Liver (tissue), 9 donors: Measurements from ENCODE around the gene DMD. TPM values are rescaled to one million over a fixed set of nuclear protein-coding genes. Genes with fewer than 3 reads are reported as not detected.

Experiments used
- DNase-seq: peaks from one replicate; pipeline ENCODE4 v3.0.0-alpha.2; 2017; ENCODE audit warnings: low spot score
- H3K27ac ChIP-seq, 2 donors: one replicate each; pipeline ENCODE4 v1.7.0; 2013; ENCODE audit warnings: inconsistent platforms in 2 of 2, low read length in 2 of 2, control low read depth in 1 of 2, low read depth in 1 of 2, mild to moderate bottlenecking in 1 of 2
- H3K27me3 ChIP-seq, 4 donors: one replicate each; pipeline versions ENCODE4 v1.6.1 to v1.7.0; 2013; ENCODE audit warnings: low read length in 3 of 4, inconsistent platforms in 1 of 4, mild to moderate bottlenecking in 1 of 4, moderate library complexity in 1 of 4; ENCODE audit not compliant: control insufficient read depth in 4 of 4, insufficient read depth in 4 of 4
- H3K36me3 ChIP-seq, 4 donors: one replicate each; pipeline versions ENCODE4 v1.6.1 to v1.7.0; 2013; ENCODE audit warnings: low read length in 3 of 4, mild to moderate bottlenecking in 3 of 4, low read depth in 1 of 4, moderate library complexity in 1 of 4; ENCODE audit not compliant: control insufficient read depth in 4 of 4, insufficient read depth in 3 of 4
- H3K4me1 ChIP-seq, 4 donors: one replicate each; pipeline versions ENCODE4 v1.6.1 to v1.7.0; 2013; ENCODE audit warnings: low read length in 3 of 4, mild to moderate bottlenecking in 3 of 4, moderate library complexity in 1 of 4; ENCODE audit not compliant: control insufficient read depth in 4 of 4, insufficient read depth in 4 of 4
- H3K4me3 ChIP-seq, 3 donors: one replicate each; pipeline versions ENCODE4 v1.6.1 to v1.7.0; 2013; ENCODE audit warnings: low read length in 3 of 3, control low read depth in 1 of 3, low read depth in 1 of 3, mild to moderate bottlenecking in 1 of 3
- H3K9ac ChIP-seq, 2 donors: one replicate each; pipeline ENCODE4 v1.7.0; 2013; ENCODE audit warnings: low read length in 2 of 2, mild to moderate bottlenecking in 2 of 2, moderate library complexity in 2 of 2, control low read depth in 1 of 2, low read depth in 1 of 2
- H3K9me3 ChIP-seq, 4 donors: one replicate each; pipeline versions ENCODE4 v1.6.1 to v1.7.0; 2013; ENCODE audit warnings: low read length in 3 of 4; ENCODE audit not compliant: control insufficient read depth in 4 of 4
- EGR1 ChIP-seq, 2 donors: IDR thresholded peaks; 2 replicates each; pipeline ENCODE4 v1.6.1; 2016 to 2018; ENCODE audit warnings: antibody characterized with exemption in 2 of 2, low read depth in 2 of 2
- FOXA1 ChIP-seq: IDR thresholded peaks from 2 replicates; pipeline ENCODE4 v1.6.1; 2016; ENCODE audit warnings: antibody characterized with exemption
- FOXA2 ChIP-seq: IDR thresholded peaks from 2 replicates; pipeline ENCODE4 v1.6.1; 2016; ENCODE audit warnings: antibody characterized with exemption
- GABPA ChIP-seq, 2 donors: IDR thresholded peaks in 1 of 2; conservative IDR thresholded peaks in 1 of 2; 2 replicates each; pipeline ENCODE4 v1.6.1; 2016; ENCODE audit warnings: antibody characterized with exemption in 2 of 2, mild to moderate bottlenecking in 1 of 2, moderate library complexity in 1 of 2
- HNF4G ChIP-seq: IDR thresholded peaks from 2 replicates; pipeline ENCODE4 v1.6.1; 2016; ENCODE audit warnings: antibody characterized with exemption
- RAD21 ChIP-seq, 2 donors: IDR thresholded peaks; 2 replicates each; pipeline ENCODE4 v1.6.1; 2016; ENCODE audit warnings: antibody characterized with exemption in 2 of 2, mild to moderate bottlenecking in 2 of 2
- RXRA ChIP-seq, 2 donors: IDR thresholded peaks; 2 replicates each; pipeline ENCODE4 v1.6.1; 2017 to 2018; ENCODE audit warnings: antibody characterized with exemption in 2 of 2, mild to moderate bottlenecking in 1 of 2
- TAF1 ChIP-seq: conservative IDR thresholded peaks from 2 replicates; pipeline ENCODE4 v1.6.1; 2016; ENCODE audit warnings: antibody characterized with exemption, mild to moderate bottlenecking
- WGBS: extraction: QIAGEN DNeasy Blood & Tissue Kit; methylation state at CpG from one replicate; pipeline ENCODE4 v1.1.7; 2013; 5-methylcytosine and 5-hydroxymethylcytosine counted together
- polyA plus RNA-seq, 2 donors: library from polyadenylated mRNA; stranded (reverse) in 1 of 2; unstranded in 1 of 2; fragments of 200-250 nt in 1 of 2; fragments of >200 nt in 1 of 2; fragmentation: Nextera tagmentation in 1 of 2; extraction: Ambion mirVana in 1 of 2; gene quantifications; one replicate each; pipeline versions ENCODE4 v1.2.1 to v1.2.3, GENCODE V29; 2013 to 2015
- total RNA-seq, 2 donors: library from RNA; depleted of rRNA; stranded (reverse); fragments of >200 nt; gene quantifications; one replicate each; pipeline ENCODE4 v1.2.3, GENCODE V29; 2014
- TF ChIP-seq, protein P1 (sequence below): IDR thresholded peaks from 2 replicates; pipeline ENCODE4 v1.6.1; 2016; ENCODE audit warnings: antibody characterized with exemption
- TF ChIP-seq, protein P2 (sequence below): IDR thresholded peaks from 2 replicates; pipeline ENCODE4 v1.6.1; 2016; ENCODE audit warnings: antibody characterized with exemption, mild to moderate bottlenecking
- TF ChIP-seq, protein P3 (sequence below): fragments of 150-350 bp; IDR thresholded peaks from 2 replicates; pipeline ENCODE4 v1.5.1; 2017; ENCODE audit warnings: improper control_type of control experiment, low read depth, low read length; ENCODE audit not compliant: missing input control
- TF ChIP-seq, protein P4 (sequence below): IDR thresholded peaks from 2 replicates; pipeline ENCODE4 v1.6.1; 2016; ENCODE audit warnings: antibody characterized with exemption
- TF ChIP-seq, protein P5 (sequence below): IDR thresholded peaks from 2 replicates; pipeline ENCODE4 v1.6.1; 2016; ENCODE audit warnings: antibody characterized with exemption
- donor health status: healthy.
- donor health status: healthy.
- donor health status: healthy.
- donor health status: healthy.
- donor health status: healthy.

Gene DMD
- total and polyA plus RNA-seq, 4 donors: 14.6 to 61.9 (median 23.9) TPM

DNA sequence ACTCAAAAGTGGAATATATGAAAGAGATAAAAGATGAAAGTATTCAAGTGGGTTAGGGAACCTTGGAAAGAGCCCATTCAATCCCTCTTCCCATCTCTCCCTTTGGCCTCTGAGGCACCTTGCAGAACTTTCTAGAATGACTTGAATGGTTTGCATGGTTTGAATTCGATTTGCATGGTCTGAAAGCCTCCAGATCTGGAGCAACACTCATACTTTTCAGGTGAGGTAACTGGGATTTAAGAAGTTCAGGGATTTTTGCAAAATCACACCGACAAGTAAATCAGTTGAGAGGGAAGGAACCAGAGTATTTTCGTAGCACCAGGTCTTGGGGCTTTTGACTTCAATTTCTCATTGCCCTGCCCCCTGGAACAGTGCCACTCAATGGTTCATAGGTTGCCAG is 1663.5 kb downstream of the DMD start:
- 60% methylated on average over 3 of the region's 3 CpGs for WGBS

DNA sequence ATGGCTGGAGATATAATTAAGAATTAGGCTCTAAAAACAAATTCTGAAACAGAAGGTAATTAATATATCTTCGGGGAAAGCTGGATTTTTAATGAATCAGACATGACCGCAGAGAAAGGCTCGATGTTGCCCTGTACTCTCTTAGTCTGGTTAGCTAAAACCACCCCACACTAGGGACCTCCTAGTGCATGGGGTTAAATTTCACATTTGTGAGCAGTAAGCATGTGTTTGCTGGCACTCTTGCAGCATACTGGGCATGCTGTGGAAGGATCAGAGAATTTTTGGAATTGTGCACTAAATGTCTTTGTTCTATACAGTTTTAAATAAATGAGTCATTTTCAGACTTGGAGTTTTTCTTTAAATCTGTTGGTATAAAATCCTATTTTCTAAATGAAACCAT is 1663.9 kb downstream of the DMD start:
- no peaks in the 10 kb centered on the region for H3K36me3 ChIP-seq
- 91% methylated on average over 3 of the region's 3 CpGs for WGBS
- no peak overlapping the region for H3K9ac ChIP-seq
- no peaks in the 10 kb centered on the region for H3K9me3 ChIP-seq
- TF ChIP-seq, protein P1, sequence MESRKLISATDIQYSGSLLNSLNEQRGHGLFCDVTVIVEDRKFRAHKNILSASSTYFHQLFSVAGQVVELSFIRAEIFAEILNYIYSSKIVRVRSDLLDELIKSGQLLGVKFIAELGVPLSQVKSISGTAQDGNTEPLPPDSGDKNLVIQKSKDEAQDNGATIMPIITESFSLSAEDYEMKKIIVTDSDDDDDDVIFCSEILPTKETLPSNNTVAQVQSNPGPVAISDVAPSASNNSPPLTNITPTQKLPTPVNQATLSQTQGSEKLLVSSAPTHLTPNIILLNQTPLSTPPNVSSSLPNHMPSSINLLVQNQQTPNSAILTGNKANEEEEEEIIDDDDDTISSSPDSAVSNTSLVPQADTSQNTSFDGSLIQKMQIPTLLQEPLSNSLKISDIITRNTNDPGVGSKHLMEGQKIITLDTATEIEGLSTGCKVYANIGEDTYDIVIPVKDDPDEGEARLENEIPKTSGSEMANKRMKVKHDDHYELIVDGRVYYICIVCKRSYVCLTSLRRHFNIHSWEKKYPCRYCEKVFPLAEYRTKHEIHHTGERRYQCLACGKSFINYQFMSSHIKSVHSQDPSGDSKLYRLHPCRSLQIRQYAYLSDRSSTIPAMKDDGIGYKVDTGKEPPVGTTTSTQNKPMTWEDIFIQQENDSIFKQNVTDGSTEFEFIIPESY: no peak
- no peak for TF ChIP-seq EGR1 (IDR thresholded peaks at IDR 0.05; ENCODE audit: low read depth in 2 of 2)
- TF ChIP-seq GABPA (IDR thresholded peaks at IDR 0.05 in 1 of 2, conservative IDR thresholded peaks at IDR 0.05 in 1 of 2): no peak
- TF ChIP-seq TAF1: no peak
- TF ChIP-seq, protein P2, sequence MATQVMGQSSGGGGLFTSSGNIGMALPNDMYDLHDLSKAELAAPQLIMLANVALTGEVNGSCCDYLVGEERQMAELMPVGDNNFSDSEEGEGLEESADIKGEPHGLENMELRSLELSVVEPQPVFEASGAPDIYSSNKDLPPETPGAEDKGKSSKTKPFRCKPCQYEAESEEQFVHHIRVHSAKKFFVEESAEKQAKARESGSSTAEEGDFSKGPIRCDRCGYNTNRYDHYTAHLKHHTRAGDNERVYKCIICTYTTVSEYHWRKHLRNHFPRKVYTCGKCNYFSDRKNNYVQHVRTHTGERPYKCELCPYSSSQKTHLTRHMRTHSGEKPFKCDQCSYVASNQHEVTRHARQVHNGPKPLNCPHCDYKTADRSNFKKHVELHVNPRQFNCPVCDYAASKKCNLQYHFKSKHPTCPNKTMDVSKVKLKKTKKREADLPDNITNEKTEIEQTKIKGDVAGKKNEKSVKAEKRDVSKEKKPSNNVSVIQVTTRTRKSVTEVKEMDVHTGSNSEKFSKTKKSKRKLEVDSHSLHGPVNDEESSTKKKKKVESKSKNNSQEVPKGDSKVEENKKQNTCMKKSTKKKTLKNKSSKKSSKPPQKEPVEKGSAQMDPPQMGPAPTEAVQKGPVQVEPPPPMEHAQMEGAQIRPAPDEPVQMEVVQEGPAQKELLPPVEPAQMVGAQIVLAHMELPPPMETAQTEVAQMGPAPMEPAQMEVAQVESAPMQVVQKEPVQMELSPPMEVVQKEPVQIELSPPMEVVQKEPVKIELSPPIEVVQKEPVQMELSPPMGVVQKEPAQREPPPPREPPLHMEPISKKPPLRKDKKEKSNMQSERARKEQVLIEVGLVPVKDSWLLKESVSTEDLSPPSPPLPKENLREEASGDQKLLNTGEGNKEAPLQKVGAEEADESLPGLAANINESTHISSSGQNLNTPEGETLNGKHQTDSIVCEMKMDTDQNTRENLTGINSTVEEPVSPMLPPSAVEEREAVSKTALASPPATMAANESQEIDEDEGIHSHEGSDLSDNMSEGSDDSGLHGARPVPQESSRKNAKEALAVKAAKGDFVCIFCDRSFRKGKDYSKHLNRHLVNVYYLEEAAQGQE: no peak
- TF ChIP-seq HNF4G: no peak
- TF ChIP-seq, protein P3, sequence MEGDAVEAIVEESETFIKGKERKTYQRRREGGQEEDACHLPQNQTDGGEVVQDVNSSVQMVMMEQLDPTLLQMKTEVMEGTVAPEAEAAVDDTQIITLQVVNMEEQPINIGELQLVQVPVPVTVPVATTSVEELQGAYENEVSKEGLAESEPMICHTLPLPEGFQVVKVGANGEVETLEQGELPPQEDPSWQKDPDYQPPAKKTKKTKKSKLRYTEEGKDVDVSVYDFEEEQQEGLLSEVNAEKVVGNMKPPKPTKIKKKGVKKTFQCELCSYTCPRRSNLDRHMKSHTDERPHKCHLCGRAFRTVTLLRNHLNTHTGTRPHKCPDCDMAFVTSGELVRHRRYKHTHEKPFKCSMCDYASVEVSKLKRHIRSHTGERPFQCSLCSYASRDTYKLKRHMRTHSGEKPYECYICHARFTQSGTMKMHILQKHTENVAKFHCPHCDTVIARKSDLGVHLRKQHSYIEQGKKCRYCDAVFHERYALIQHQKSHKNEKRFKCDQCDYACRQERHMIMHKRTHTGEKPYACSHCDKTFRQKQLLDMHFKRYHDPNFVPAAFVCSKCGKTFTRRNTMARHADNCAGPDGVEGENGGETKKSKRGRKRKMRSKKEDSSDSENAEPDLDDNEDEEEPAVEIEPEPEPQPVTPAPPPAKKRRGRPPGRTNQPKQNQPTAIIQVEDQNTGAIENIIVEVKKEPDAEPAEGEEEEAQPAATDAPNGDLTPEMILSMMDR: no peak
- TF ChIP-seq, protein P4, sequence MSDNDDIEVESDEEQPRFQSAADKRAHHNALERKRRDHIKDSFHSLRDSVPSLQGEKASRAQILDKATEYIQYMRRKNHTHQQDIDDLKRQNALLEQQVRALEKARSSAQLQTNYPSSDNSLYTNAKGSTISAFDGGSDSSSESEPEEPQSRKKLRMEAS: no peak
- TF ChIP-seq RXRA (IDR thresholded peaks at IDR 0.05): no peak
- no peak for TF ChIP-seq RAD21 (IDR thresholded peaks at IDR 0.05)
- TF ChIP-seq, protein P5, sequence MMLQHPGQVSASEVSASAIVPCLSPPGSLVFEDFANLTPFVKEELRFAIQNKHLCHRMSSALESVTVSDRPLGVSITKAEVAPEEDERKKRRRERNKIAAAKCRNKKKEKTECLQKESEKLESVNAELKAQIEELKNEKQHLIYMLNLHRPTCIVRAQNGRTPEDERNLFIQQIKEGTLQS: no peak
- no peak for DNase-seq
- no peaks in the 10 kb centered on the region for H3K4me1 ChIP-seq
- no peak overlapping the region for H3K27ac ChIP-seq
- no peaks in the 10 kb centered on the region for H3K27me3 ChIP-seq
- H3K4me3 ChIP-seq: no peak overlapping the region

More for the DNA sequence above, 1663.5 kb downstream of the DMD start:
- Histone ChIP-seq H3K36me3 (no peaks in the 10 kb centered on the region), H3K4me3 (no peak overlapping the region), H3K27ac (no peak overlapping the region), H3K27me3 (no peaks in the 10 kb centered on the region), H3K9me3 (no peaks in the 10 kb centered on the region), H3K4me1 (no peaks in the 10 kb centered on the region), H3K9ac (no peak overlapping the region)
- no peak for DNase-seq
- TF ChIP-seq, protein P1: no peak
- TF ChIP-seq RAD21 (IDR thresholded peaks at IDR 0.05) (no peak), FOXA1 (no peak), TAF1 (no peak), FOXA2 (no peak), HNF4G (no peak)
- TF ChIP-seq, protein P3: no peak
